ENCODE data around the gene STAT5B.
"Not testable (repeated sequence)": the region's sequence is repeated elsewhere in the genome, so short reads cannot be mapped to it uniquely, and the experiment has no call there.

STAT5B gene

GRCh38 chr17:42193969-42194899, 82.0 kb downstream of the STAT5B start, which contains the start of gene GHDC:
Gene GHDC (minus strand): TSS chr17:42194494. CDS start chr17:42193581, 913 bp downstream.
- no peak for DNase-seq (ENCODE audit: low read depth, low spot score)

GRCh38 chr17:42193216-42193968, 82.8 kb downstream of the STAT5B start:
- DNase-seq (ENCODE audit: low read depth, low spot score) = no peak

GRCh38 chr17:42192189-42193126, 83.7 kb downstream of the STAT5B start:
- no peak for DNase-seq (ENCODE audit: low read depth, low spot score)

- no peak for DNase-seq (ENCODE audit: low read depth, low spot score)
These were observed 84.9 kb downstream of the STAT5B start for GRCh38 chr17:42191275-42191608.

GRCh38 chr17:42190491-42191274, 85.5 kb downstream of the STAT5B start:
- DNase-seq (ENCODE audit: low read depth, low spot score) = no peak

GRCh38 chr17:42189651-42189965, 86.6 kb downstream of the STAT5B start:
- DNase-seq (ENCODE audit: low read depth, low spot score) = no peak

GRCh38 chr17:42188749-42189650, 87.2 kb downstream of the STAT5B start:
- no peak for DNase-seq (ENCODE audit: low read depth, low spot score)

GRCh38 chr17:42187833-42188232, 88.4 kb downstream of the STAT5B start:
- no peak for DNase-seq (ENCODE audit: low read depth, low spot score)

GRCh38 chr17:42186191-42186590, 90.0 kb downstream of the STAT5B start:
- not testable (repeated sequence) for DNase-seq (ENCODE audit: low read depth, low spot score)

GRCh38 chr17:42185621-42185930, 90.6 kb downstream of the STAT5B start:
- DNase-seq (ENCODE audit: low read depth, low spot score) = no peak

GRCh38 chr17:42184713-42185620, 91.2 kb downstream of the STAT5B start, which contains the start of gene HCRT:
Gene HCRT (minus strand): TSS chr17:42185452. CDS start chr17:42185365, 87 bp downstream.
- no peak for DNase-seq (ENCODE audit: low read depth, low spot score)

GRCh38 chr17:42183741-42184711, 92.2 kb downstream of the STAT5B start:
- DNase-seq (ENCODE audit: low read depth, low spot score) = no peak

- DNase-seq (ENCODE audit: low read depth, low spot score) = no peak
These were observed 93.1 kb downstream of the STAT5B start for GRCh38 chr17:42182927-42183734.

- DNase-seq (ENCODE audit: low read depth, low spot score) = no peak
These were observed 94.4 kb downstream of the STAT5B start for GRCh38 chr17:42181851-42182207.

- no peak for DNase-seq (ENCODE audit: low read depth, low spot score)
These were observed 95.0 kb downstream of the STAT5B start, which contains the start of gene KCNH4 for GRCh38 chr17:42180922-42181850. Gene KCNH4 (minus strand): TSS chr17:42181142. CDS start chr17:42180945, 197 bp downstream.

All from iPS DF 19.7 (cell line).